LoVo (cell line): ENCODE measurements around the gene TMEM63A.

Experiments
- DNase-seq: peaks from one replicate; pipeline ENCODE4 v3.0.0-alpha.2; 2016; ENCODE audit warnings: low spot score

TMEM63A gene

DNA sequence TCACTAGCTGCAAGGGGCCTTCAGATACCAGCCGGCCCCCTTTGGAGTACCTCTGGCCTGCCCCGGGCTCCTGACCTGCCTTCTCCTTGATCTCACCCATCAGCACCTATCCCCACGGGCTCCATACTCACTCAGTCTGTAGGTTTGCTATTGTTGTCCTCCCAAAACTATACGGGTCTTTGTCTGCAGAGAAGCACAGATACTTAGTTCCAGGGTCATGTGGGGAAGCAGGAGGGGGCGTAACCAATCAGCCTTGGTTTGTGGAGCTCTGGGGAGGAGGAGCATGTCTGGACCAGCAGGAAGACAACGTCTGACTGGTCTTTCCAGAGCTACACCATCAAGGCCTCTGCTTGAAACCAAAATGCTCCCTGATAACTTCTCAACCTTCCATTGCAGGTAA, 15.2 kb downstream of the TMEM63A start:
- DNase-seq: no peak

DNA sequence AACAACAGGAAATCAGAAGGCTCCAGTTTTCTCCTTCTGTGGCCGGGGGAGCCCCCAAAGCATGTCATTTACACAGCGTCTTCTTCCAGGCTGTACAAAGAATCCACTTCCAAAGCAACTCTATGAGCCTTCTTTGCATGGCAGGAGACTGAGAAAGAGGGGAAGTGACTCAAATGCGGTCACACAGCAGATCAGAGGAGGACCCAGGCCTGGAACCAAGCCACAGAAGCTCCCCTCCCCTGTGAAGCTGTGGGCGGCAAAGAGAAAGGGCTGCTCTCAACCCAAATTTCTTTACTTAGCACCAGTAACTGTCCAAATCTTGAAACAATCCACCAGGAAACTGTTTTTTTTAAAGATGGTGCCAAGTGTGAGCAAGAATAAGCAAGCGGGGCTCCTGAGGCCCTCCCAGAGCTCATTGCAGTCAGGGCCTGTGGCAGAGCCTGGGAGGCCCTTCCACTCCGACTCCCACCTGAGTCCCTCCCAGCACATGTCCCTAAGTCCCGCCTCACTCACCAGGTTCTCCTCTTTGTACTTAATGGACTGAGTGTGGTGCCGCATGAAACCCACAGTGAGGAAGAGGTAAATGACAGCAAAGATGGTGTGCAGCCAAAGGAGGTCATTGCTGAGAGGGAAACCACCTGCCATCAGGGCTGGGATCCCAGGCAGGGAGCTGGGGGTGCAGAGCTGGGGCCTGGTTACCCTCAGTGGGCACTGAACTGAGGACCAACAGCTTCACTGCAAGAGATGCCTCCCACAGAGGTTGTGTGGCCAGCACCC, 15.9 kb downstream of the TMEM63A start:
- no peak for DNase-seq

DNA sequence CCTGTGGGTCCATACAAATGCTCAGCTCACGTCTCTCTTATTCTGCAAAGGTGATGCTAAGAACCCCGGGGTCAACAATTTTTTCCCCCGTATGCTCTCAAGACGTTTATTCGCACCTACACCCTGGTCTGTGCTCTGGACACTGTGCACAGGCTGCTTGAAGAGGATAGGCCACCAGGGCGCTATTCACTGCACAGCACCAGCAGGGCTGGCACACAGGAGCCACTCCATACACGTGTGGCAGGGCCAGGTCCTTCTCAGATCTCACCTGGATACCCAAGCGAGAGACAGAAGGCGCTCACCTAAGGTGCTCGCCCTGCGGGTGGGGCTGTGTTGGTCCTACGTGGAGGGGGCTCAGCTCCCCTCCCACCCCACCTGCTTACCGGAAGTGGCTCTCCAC, 16.7 kb downstream of the TMEM63A start:
- no peak for DNase-seq

DNA sequence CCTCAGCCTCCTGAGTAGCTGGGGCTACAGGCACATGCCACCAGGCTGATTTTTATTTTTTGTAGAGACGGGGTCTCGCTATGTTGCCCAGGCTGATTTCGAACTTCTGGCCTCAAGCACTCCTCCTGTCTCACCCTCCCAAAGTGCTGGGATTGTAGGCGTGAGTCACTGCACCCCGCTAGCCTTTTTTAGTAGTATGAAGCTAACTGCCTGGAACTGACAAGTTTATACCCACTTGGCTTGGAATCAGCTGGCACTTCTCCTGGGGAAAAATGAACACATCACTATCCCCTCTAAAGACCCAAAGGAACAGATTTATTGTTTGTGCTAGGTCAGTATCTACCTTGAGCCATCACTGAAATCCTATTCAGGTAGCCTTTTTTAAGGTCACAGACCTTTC, 19.0 kb downstream of the TMEM63A start:
- no peak for DNase-seq

DNA sequence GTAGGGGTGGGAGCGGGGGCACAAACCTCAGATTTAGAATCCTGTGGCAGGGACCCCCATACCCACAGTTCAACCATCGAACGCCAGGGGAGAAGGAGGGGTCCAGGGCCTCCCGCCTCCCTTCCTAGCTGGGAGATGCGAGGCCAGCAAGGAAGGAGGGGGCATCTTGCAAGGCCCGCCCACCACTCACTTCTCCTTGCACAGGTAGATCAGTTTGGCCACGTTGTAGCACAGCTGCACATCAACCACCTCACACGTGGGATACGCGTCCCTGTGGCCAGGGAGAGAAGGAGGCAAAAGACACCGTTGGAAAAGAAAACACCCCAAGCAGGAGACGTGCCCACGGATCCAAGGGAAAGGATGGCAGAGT, 19.6 kb downstream of the TMEM63A start:
- no peak for DNase-seq

DNA sequence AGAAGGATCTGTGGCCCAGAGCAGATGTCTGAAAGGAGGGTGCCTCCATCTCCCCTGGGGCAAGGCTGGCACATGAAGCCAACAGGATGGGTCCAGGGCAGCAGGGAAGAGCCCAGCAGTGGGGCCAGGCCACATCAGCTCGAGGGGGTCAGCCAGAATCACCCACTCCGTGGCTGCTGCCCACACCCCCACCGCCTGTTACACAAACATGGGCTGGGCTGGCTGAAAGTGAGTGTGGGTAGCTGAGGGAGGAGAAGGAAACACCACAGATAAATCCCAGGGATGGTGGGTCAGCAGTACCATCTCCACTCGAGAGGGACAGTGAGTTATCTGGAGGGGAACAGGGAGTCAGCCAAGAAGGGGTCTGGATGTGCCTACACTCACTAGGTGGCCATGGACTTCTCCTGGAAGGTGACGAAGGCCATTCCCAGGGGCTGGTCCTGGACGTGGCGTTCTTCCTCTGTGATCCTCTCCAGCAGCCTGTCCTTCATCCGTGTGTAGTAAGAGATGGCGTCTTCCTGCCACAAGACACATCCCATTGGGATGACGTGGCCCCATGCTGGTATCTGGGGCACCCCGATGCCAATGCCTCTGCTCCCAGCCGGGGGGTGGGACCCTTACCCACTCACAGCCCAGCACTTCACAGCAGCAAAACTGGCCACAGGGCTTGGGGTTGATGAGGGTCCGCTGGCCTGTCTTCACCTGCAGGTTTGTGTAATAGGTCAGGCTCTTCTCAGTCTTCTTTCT, 20.2 kb downstream of the TMEM63A start:
- no peak for DNase-seq

DNA sequence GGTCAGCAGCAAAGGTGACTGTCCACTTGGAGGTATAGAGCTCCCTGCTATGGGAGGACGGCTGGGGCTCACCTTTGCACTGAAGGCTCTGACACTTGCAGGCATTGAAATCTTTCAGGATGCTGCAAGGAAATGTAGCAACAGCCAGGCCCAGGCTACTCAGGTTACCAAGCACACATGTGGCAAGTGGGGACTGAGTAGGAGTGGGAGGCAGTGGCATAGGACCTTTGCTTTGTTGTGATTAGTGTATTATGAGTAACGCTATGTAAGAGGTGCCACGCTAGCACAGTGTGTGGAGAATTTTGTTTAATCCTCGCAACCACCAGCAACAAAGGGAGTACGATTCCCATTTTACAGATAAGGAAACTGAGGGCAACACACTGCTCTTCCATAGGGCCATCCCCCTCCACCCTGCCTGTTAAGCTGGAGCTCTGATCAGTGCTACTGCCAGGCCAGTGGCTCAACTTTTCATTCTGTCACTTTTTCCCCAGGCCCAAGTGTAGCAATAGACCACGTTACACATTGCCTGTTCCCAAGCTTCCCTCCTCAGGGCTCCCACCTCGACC, 21.2 kb downstream of the TMEM63A start:
- DNase-seq: no peak

DNA sequence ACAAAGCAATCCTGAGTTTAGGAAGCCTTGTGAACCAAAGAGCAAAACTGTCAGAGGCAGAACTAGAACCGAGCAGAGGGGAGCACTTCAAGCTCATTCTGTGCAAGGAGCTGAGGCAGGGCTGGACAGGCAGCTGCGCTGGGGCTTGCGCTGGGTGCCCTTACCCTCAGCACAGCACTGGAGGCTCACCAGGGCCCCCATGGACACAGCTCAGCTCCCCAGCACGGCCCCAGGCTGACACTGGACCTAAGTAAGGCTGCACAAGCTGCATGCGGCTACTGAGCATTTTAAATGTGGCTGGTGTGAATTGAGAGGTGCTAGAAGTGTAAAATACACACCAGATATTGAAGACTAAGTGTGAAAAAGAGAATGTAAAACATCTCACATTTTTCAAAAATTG, 22.1 kb downstream of the TMEM63A start:
- no peak for DNase-seq

DNA sequence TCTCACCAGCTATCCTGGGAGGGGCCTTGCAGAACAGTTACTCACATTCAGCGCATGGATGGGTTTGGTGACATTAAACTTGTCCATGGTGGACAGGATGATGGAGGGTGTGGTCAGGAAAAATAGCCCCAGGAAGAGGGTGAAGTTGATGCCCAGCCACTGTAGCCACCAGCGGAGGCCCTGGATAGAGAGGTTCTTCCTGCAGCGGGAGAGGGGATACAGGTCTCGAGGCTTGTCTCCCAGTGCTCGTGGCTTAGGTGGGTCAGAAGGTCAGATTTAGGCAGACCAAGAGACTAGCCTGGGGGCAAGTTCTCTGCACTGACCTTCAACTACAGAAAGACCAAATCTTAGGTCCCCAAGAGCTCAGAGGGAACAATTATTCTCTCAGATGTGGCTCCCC, 23.0 kb downstream of the TMEM63A start:
- DNase-seq: no peak

DNA sequence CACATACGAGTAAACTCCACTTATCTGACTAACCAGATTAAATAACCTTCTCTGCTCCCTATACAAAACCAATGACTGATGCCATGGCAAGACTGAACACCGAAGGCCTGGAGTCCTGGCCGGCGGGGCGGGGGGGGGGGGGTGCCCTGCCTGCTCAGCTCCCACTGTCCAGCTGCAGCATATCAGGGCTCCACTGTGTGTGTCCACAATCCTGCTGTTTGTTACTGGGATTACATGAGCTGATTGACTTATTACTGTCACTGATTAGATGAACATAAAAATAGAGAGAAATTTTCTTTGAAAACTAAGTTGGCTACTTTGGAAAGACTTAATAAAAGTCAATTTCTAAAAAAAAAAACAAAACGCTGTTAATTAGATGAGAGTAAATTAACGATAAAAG, 24.9 kb downstream of the TMEM63A start:
- DNase-seq: no peak

DNA sequence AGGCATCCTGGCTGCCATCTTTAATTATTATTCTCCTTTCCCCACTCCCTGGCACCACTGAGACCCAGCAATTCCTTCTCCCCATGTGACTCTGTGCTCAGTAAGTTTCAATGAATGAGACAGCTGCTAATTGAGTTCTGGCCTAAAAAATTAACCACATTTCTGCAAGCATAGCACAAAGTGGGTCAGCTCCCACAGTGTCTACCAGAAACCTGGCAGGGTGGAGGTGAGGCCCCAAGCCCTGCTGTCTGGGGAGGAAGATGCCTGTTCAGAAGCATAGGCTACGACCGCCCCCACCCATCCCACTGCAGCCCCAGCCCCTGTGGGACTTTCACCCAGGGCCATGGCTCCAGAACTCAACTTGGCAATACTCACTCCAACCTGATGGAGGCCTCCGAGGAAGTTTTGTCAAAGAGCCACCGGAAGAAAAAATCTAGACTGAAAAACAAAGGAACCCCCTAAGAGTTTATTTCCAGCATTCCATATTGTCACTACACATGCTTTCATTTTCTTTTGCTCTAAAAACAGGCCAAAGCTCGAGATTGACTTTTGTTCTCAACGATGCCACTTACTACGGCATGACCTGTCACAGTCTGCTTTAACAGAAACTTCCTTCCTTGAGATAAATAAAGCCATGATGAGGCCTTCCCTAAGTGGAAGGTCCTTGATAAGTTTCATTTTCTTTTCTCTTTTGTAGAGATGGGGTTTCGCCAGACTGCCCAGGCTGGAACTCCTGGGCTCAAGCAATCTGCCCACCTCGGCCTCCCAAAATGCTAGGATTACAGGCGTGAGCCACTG, 26.5 kb downstream of the TMEM63A start:
- DNase-seq: no peak

DNA sequence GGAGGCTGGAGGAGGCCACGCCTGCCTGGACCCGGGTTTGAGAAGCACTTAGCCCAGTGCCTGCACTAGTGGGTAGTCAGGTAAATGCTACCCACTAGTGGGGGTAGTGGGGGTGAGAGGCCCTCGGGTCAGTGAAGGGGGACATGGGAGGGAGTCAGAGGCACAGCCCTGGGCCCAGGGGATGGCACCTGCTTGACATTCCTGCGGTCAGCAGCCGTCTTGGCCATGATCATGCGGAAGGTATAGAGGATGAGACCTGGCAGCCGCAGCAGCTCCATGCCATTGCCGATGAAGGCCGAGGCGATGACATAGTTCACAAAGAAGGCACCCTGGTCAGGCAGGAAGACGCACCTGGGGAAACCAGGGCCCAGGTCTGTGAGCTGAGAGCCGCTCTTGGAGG, 28.7 kb downstream of the TMEM63A start:
- no peak for DNase-seq

DNA sequence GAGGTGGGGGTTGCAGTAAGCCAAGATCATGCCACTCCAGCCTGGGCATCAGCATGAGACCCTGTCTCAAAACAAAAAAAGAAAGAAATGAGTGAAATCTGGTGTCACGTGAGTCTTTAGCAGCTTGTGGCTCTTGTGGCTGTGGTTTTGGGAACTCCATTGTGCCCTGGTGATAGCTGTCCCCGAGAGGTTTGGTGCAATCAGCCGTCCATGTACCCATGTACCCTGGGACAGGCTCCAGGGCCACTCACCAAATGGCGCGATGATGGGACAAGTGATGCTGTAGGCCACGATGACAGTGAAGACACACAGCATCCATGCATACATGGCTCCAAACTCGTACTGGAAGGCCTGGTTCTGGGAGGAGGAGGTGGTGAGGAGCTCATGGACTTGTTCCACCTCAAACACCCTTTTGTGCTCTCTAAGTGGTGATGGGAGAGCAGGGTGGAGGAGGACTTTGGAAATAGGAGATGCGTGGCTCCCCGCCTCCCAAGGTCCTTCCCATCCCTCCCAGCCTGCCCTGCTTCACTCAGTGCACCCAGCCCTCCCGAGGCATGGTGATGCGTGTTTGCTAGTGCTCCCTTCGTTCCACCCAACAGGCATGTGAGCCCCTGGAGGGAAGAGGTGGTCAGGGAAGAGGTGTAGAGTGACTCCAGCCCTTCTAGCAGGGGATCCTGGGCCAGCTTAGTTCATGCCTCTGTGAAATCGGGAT, 29.6 kb downstream of the TMEM63A start:
- no peak for DNase-seq

DNA sequence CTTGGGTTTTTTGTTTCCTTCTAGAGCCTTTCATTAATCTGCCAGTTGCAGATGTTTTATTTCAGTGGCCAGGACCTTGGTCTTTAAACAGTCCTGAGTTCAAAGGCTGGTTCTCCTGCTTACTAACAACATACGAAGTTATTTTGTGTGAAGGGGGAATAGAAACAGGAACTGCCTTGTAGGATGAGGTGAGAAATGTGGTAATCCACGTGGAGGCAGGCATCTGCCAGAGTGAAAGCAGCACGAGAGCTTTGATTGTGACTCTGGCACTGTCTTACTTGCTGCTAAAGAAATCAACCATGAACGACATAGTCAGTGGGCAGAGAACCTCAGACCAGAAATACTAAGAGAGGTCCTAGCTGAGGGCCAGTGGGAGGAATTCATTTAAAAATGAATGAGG, 30.4 kb downstream of the TMEM63A start:
- no peak for DNase-seq

DNA sequence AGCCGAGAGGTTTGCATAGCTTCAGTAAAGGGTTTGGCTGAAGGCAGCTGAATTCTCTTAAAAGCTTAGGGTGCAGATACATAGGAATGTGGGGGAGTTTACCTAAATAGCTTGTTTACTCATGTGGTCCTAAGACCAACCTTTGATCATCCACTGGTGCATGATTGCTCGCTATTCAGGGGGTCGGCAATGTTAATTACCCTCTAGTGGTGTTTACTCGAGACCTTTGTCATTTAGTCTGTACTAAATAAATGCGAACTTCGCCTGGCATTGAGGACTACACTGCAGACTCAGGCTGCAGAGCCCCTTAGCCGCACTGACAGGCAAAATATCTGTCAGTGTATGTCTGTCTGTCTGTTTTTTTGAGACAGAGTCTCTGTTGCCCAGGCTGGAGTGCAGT, 31.8 kb downstream of the TMEM63A start:
- no peak for DNase-seq

DNA sequence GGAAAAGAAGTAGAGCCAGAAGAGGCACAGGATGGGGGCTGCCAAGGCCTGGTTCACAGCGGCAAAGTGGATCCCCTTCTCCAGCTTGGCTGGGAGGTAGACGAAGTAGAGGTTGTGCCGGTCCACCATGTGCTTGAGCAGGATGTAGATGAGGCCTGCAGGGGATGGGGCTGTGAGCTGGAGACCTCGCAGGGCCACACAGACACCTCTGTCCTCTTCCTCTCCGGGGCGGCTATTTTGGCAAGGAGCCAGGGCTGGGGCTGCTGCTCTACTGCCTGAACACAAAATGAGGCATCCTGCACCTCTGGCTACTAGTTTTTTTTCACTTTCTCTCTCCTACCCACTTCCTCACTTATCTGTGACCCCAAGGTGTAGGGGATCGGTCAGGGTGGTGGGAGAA, 32.3 kb downstream of the TMEM63A start:
- no peak for DNase-seq

DNA sequence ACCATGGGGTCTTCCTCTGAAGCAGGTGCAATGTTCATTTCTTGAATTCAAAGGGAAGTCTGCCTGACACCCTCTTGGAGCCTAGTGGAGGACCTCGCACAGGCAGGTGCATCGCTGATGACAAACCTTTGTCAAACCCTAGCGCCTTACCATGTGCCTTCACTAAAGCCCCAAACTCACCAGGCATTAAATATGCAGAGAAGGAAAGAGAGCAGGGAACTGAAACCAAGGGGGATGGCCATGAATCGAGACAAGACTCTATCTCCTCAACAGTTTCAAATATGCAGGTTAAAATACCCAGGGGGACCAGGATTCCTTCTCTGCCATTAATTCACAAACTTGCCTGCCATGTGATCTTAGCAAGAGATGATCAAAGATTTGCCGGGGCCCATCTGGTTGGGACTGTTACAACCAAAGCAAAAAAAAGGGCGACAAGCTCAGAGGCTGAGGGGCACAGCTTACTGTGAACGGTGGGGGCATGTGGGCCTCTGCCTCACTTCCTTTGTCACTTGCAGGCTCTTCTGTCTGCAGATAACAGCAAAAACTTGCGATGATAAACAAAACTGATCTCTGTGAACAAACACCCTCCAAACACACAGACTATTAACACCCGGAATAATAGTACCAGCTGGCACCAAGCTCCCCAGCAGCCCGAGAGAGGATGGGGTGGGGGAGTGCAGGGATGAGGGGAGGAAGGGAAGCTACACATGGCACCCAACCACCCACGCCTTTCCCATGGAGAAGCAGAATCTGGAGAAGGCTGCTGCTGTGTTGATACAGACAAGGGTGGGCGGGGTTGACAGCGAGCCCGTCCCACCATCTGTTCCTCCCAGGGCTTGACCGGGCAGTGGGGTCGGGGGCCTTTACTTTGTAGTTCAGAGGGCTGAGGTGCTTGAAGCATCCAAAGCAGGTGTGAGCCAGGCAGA, 33.9 kb downstream of the TMEM63A start:
- no peak for DNase-seq

DNA sequence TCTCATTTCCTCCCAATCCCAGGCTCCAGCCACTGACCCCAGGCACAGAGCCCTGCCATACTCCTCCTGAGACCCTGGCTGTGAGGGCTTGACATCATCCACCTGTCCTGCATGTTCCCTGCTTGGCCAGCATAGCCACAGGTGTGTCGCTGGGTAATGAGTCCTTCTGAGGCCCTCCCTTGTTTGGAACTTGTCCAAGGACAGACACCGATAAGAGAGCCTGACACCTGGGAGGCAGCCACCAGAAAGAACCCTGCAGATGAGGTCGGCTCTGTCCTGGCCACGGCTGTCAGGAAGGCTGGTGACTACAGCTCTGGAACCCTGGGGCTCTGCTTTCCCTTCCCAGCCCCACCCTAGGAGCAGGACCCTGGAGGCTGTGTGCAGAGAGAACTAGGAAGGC, 34.6 kb downstream of the TMEM63A start:
- DNase-seq: no peak

DNA sequence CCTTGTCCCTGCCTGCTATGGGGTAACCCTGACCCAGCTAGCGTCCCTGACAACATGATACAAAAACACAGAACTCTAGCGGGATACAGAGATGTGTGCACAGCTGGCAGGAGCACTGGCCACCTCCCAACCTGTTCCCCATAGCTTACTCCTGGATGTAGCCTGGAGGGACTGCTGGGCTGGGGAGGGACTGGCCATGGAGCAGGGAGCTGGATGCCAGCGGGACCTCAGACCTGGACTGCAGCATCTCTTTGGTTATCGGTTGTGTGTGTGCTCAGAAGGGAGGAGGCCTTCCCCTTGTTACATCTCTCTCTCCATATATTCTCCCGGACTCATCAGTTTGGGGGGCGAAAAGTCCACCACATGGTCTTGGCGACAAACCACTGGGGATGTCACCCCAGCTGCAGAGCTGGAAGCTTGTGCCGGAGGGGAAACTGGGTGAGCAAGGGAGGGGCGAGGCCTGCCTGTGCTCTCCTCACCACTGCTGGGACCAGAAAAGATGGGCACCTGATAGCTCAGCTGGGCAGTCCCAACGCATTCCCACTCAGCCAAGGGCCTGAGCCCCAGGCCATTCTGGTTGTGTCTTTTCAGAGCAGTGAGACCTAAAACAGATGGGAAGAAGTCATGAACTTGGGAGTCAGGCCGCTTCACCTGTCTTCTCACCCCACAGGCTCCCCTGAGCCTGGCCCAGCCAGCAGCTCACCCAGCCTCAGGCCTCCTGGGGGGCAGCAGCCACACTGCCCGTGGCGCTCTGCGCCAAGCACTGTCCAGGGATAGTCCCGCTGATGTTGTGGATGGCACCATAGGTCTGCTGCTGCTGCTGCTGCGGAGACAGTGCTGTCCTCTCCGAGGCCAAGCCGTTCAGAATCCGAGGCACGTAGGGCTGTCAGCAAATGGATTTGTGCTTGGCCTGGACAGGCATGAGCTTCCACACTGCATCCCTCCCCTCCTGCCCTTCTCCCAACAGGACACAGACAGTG, 35.6 kb downstream of the TMEM63A start:
- DNase-seq: no peak
